Measurements from ENCODE around the gene MRPS12.
A peak's percentile ranks its signal among the peaks of the same experiment; 100 is the strongest.

MRPS12 gene

GRCh38 chr19:38952395-38953165 is 21.8 kb downstream of the MRPS12 start:
- no peaks in the 10 kb centered on the region for H4K20me1 ChIP-seq (ENCODE audit: insufficient read depth, low read length)
- H3K9ac ChIP-seq (ENCODE audit: low read depth, low read length), result no peak overlapping the region
- H3K9me3 ChIP-seq (ENCODE audit: insufficient read depth, low read length, severe bottlenecking), result no peaks in the 10 kb centered on the region
- H3K4me1 ChIP-seq (ENCODE audit: insufficient read depth, low read length), result no peaks in the 10 kb centered on the region
- H3K27ac ChIP-seq (ENCODE audit: low read length), result no peak overlapping the region
- H3K4me2 ChIP-seq (ENCODE audit: insufficient read depth, low read length), result no peak overlapping the region
- ATAC-seq (ENCODE audit: insufficient read depth, low read depth) (peak; percentile 67; the same call in 2 of the 3 replicates), DNase-seq (peak; percentile 41)
- H3K4me3 ChIP-seq (ENCODE audit: low read depth in 1 of 2, low read length in 2 of 2), result no peak overlapping the region
- TF ChIP-seq CTCF (IDR thresholded peaks at IDR 0.05; ENCODE audit: borderline replicate concordance, extremely low read depth, low read length, poor library complexity, severe bottlenecking) (peak; percentile 60), EZH2 (IDR thresholded peaks at IDR 0.05; ENCODE audit: borderline replicate concordance, low read depth, low read length, severe bottlenecking) (no peak)
- no peaks in the 10 kb centered on the region for H3K36me3 ChIP-seq (ENCODE audit: insufficient read depth, low read length)
- no peak overlapping the region for H2AFZ ChIP-seq (ENCODE audit: low read depth, low read length)
- H3K79me2 ChIP-seq (ENCODE audit: insufficient read depth, low read length), result no peaks in the 10 kb centered on the region
- H3K27me3 ChIP-seq (ENCODE audit: insufficient read depth, low read length, poor library complexity), result no peaks in the 10 kb centered on the region

GRCh38 chr19:38953677-38954076 is 22.9 kb downstream of the MRPS12 start:
- H3K4me1 ChIP-seq (ENCODE audit: insufficient read depth, low read length), result no peaks in the 10 kb centered on the region
- H3K9ac ChIP-seq (ENCODE audit: low read depth, low read length), result no peak overlapping the region
- H3K9me3 ChIP-seq (ENCODE audit: insufficient read depth, low read length, severe bottlenecking), result no peaks in the 10 kb centered on the region
- H3K4me2 ChIP-seq (ENCODE audit: insufficient read depth, low read length), result no peak overlapping the region
- no peaks in the 10 kb centered on the region for H4K20me1 ChIP-seq (ENCODE audit: insufficient read depth, low read length)
- no peaks in the 10 kb centered on the region for H3K36me3 ChIP-seq (ENCODE audit: insufficient read depth, low read length)
- no peak overlapping the region for H3K27ac ChIP-seq (ENCODE audit: low read length)
- ATAC-seq (ENCODE audit: insufficient read depth, low read depth) (no peak), DNase-seq (no peak)
- TF ChIP-seq EZH2 (IDR thresholded peaks at IDR 0.05; ENCODE audit: borderline replicate concordance, low read depth, low read length, severe bottlenecking), result no peak
- no peak for TF ChIP-seq CTCF (IDR thresholded peaks at IDR 0.05; ENCODE audit: borderline replicate concordance, extremely low read depth, low read length, poor library complexity, severe bottlenecking)
- no peaks in the 10 kb centered on the region for H3K79me2 ChIP-seq (ENCODE audit: insufficient read depth, low read length)
- H3K27me3 ChIP-seq (ENCODE audit: insufficient read depth, low read length, poor library complexity), result no peaks in the 10 kb centered on the region
- H3K4me3 ChIP-seq (ENCODE audit: low read depth in 1 of 2, low read length in 2 of 2), result no peak overlapping the region
- no peak overlapping the region for H2AFZ ChIP-seq (ENCODE audit: low read depth, low read length)

GRCh38 chr19:38956264-38956663 is 25.5 kb downstream of the MRPS12 start:
- no peaks in the 10 kb centered on the region for H3K27me3 ChIP-seq (ENCODE audit: insufficient read depth, low read length, poor library complexity)
- H4K20me1 ChIP-seq (ENCODE audit: insufficient read depth, low read length), result no peaks in the 10 kb centered on the region
- ATAC-seq (ENCODE audit: insufficient read depth, low read depth), result no peak
- no peak overlapping the region for H3K9ac ChIP-seq (ENCODE audit: low read depth, low read length)
- DNase-seq, result no peak
- no peak overlapping the region for H3K4me3 ChIP-seq (ENCODE audit: low read depth in 1 of 2, low read length in 2 of 2)
- H3K4me1 ChIP-seq (ENCODE audit: insufficient read depth, low read length), result no peaks in the 10 kb centered on the region
- H3K27ac ChIP-seq (ENCODE audit: low read length), result no peak overlapping the region
- no peaks in the 10 kb centered on the region for H3K36me3 ChIP-seq (ENCODE audit: insufficient read depth, low read length)
- no peak overlapping the region for H2AFZ ChIP-seq (ENCODE audit: low read depth, low read length)
- TF ChIP-seq CTCF (IDR thresholded peaks at IDR 0.05; ENCODE audit: borderline replicate concordance, extremely low read depth, low read length, poor library complexity, severe bottlenecking), result no peak
- TF ChIP-seq EZH2 (IDR thresholded peaks at IDR 0.05; ENCODE audit: borderline replicate concordance, low read depth, low read length, severe bottlenecking), result no peak
- H3K9me3 ChIP-seq (ENCODE audit: insufficient read depth, low read length, severe bottlenecking), result no peaks in the 10 kb centered on the region
- no peak overlapping the region for H3K4me2 ChIP-seq (ENCODE audit: insufficient read depth, low read length)
- no peaks in the 10 kb centered on the region for H3K79me2 ChIP-seq (ENCODE audit: insufficient read depth, low read length)
